GM21825 (cell line): Measurements from ENCODE around the gene F7.
"Not testable (repeated sequence)": the region's sequence is repeated elsewhere in the genome, so short reads cannot be mapped to it uniquely, and the experiment has no call there.

Experiments used
- ATAC-seq: cut with Tn5 transposase; IDR thresholded peaks from one replicate; pipeline ENCODE4 v1.9.1; 2021; ENCODE audit warnings: mild to moderate bottlenecking, moderate library complexity; ENCODE audit not compliant: unreplicated experiment

F7 gene

GRCh38 chr13:113070855-113071254 is 34.7 kb upstream of the F7 start:
- ATAC-seq = no peak

- ATAC-seq = no peak
These were observed 33.2 kb upstream of the F7 start for GRCh38 chr13:113072376-113072775.

- no peak for ATAC-seq
These were observed 31.6 kb upstream of the F7 start for GRCh38 chr13:113073942-113074341.

GRCh38 chr13:113074401-113074800 is 31.2 kb upstream of the F7 start:
- no peak for ATAC-seq

GRCh38 chr13:113074876-113075275 is 30.7 kb upstream of the F7 start:
- no peak for ATAC-seq

- no peak for ATAC-seq
These were observed 29.9 kb upstream of the F7 start for GRCh38 chr13:113075711-113076110.

- ATAC-seq = no peak
These were observed 28.8 kb upstream of the F7 start for GRCh38 chr13:113076681-113077401.

GRCh38 chr13:113077566-113077952 is 28.0 kb upstream of the F7 start:
- ATAC-seq = no peak

GRCh38 chr13:113077953-113078901 is 27.4 kb upstream of the F7 start:
- no peak for ATAC-seq

- no peak for ATAC-seq
These were observed 26.4 kb upstream of the F7 start for GRCh38 chr13:113078902-113079780.

GRCh38 chr13:113079781-113080080 is 25.9 kb upstream of the F7 start:
- ATAC-seq = not testable (repeated sequence)

- ATAC-seq = no peak
These were observed 25.2 kb upstream of the F7 start for GRCh38 chr13:113080361-113080831.

- no peak for ATAC-seq
These were observed 24.6 kb upstream of the F7 start for GRCh38 chr13:113080901-113081521.

- ATAC-seq = no peak
These were observed 23.2 kb upstream of the F7 start for GRCh38 chr13:113082198-113083021.

- no peak for ATAC-seq
These were observed 22.6 kb upstream of the F7 start for GRCh38 chr13:113083022-113083373.

- ATAC-seq = no peak
These were observed 22.1 kb upstream of the F7 start for GRCh38 chr13:113083402-113084061.

GRCh38 chr13:113084094-113084942 is 21.3 kb upstream of the F7 start:
- ATAC-seq = no peak

GRCh38 chr13:113084943-113085540 is 20.5 kb upstream of the F7 start:
- no peak for ATAC-seq
